ENCODE results near the gene ARHGEF19.

Gene ARHGEF19

GRCh38 chr1:16152481-16153087, 59.9 kb downstream of the ARHGEF19 start:
- TF ChIP-seq GATA3 (IDR thresholded peaks at IDR 0.05; ENCODE audit: low read depth, low read length) = no peak
- TF ChIP-seq GATA2 (IDR thresholded peaks at IDR 0.05; ENCODE audit: low read depth, low read length) = no peak

- TF ChIP-seq GATA3 (IDR thresholded peaks at IDR 0.05; ENCODE audit: low read depth, low read length) (no peak), GATA2 (IDR thresholded peaks at IDR 0.05; ENCODE audit: low read depth, low read length) (no peak)
These were observed 60.5 kb downstream of the ARHGEF19 start for GRCh38 chr1:16151995-16152384.

DNA sequence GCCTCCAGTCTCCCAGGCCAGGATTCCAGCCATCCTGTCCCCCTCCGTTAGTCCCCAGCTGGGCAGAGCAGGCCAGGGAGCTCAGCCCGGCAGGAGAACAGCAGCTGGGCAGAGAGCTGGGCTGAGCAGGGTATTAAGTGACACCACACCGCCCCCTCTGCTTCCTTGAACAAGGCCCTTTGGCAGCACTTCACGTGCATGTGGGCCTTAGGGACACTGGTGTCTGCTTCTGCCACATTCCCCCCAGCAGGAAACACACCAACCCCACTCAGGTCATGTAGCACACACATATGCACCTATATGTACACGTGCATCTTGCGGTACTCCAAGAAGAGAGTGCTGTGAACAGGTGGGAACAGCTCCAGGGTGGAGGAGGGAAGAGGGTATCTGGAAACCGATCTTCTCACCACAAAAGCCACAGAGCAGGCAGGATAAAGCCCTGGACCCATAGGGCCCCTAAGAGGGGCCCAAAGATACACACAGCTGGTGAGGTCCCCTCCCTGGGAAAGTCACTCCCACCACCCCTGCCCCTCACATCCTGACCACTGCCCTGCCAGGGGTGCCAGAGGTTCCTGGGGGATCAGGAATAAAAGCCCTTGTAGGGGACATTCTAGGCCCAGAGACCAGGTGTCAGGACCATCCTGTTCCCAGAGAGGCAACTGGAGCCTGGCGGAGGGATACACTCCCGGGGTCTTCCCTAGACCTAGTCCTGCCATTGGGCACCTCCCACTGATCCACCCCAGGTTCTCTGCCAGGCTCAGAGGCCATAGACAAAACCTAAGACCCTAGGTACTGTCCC, 61.1 kb downstream of the ARHGEF19 start:
- TF ChIP-seq GATA2 (IDR thresholded peaks at IDR 0.05; ENCODE audit: low read depth, low read length) (no peak), GATA3 (IDR thresholded peaks at IDR 0.05; ENCODE audit: low read depth, low read length) (no peak)

DNA sequence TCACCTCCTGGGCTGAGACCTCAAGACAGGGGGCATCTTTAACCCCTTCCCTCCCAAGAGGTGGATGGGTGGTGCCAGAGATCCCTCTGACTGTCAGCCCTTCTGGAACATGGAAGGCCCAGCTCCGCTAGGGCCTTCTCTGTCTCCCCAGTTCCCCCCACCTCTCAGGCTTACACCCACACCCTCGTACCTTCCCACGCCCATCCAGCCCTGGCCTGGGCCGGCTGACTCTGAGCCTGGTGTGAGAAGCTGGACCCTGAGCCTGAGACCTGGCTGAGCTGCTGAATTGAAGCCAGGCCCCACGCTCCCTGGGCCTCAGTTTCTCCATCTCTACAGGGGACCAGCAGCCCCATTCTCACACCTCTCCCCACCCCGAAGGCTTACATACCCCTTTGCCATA, 61.9 kb downstream of the ARHGEF19 start:
- no peak for TF ChIP-seq GATA2 (IDR thresholded peaks at IDR 0.05; ENCODE audit: low read depth, low read length)
- TF ChIP-seq GATA3 (IDR thresholded peaks at IDR 0.05; ENCODE audit: low read depth, low read length) = no peak

DNA sequence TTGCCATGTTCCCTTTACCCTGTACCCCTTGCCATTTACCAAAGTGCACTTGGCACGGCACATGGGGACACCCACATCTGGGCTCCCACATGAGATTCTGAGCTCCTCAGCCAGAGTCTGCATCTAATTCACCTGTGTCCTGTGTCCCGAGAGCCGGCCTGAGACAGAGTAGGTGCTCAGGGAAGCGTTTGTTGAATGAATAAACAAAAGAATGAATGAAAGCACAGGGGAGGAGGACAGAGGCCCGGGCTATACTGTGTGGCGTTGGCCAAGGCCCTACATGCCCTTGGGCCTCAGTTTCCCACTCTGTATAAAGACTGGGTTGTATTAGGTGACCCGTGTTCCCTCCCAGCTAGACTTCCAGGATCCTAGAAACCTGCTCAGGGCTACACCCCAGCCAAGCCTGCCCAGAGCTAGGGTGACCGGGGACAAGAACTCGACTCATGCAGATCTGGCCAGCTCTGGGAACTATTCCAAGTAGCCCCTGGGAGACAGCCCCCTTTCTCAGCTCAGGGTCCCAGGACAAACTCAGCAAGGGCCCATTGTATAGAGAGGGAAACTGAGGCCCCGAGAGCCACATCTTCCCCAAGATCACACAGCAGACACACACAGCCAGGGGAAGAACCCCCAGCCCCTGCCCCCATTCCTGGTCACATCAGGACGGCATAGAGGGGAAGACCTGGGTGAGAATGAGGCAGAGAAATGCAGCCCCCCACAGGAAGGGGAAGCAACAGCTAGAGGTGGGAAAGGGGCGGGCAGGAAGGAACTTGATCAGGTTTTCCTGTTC, 62.6 kb downstream of the ARHGEF19 start:
- TF ChIP-seq GATA2 (IDR thresholded peaks at IDR 0.05; ENCODE audit: low read depth, low read length) = no peak
- no peak for TF ChIP-seq GATA3 (IDR thresholded peaks at IDR 0.05; ENCODE audit: low read depth, low read length)

DNA sequence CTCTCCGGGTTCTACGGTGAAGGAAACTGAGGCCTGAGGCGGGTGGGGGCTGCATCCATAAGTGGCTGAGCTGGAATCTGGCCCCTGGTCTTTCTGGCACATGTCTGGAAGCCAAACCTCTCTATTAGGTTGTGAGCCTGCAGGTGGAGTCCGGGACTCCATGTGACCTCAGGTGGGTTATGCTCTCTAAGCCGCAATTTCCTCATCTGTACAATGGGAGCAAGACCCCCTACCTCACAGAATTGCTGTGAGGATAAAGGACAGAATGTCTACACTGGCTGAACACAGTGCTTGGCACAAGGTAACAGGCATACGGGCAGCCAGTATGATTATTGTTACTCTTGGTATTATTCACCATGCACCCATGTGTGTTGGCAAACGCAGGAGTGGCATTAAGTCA, 63.3 kb downstream of the ARHGEF19 start:
- TF ChIP-seq GATA2 (IDR thresholded peaks at IDR 0.05; ENCODE audit: low read depth, low read length) (no peak), GATA3 (IDR thresholded peaks at IDR 0.05; ENCODE audit: low read depth, low read length) (no peak)

- TF ChIP-seq GATA3 (IDR thresholded peaks at IDR 0.05; ENCODE audit: low read depth, low read length) = no peak
- TF ChIP-seq GATA2 (IDR thresholded peaks at IDR 0.05; ENCODE audit: low read depth, low read length) = no peak
These were observed 63.9 kb downstream of the ARHGEF19 start for GRCh38 chr1:16148329-16149092.

Measured in SH-SY5Y (cell line).